ENCODE measurements around the gene PPM1F.
"Not testable (repeated sequence)": the region's sequence is repeated elsewhere in the genome, so short reads cannot be mapped to it uniquely, and the experiment has no call there.

PPM1F gene

DNA sequence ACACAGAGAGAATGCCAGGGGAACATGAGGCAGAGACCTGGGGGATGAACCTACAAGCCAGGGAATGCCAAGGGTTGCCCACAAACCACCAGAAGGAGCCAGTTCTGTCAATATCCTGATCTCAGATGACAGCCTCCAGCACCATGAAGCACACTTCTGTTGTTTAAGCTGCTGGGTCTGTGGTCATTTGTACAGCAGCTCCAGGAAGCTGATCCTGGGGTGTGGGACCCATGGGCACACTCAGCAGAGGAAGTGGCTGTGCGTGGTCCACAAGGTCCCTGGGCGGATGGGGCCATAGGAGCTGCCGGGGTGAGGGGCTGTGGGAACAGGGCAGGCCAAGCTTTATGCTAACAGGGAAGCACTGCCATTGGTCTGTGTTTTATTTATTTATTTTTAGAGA, 12.1 kb downstream of the PPM1F start:
- no peak for DNase-seq (ENCODE audit: low read depth)

DNA sequence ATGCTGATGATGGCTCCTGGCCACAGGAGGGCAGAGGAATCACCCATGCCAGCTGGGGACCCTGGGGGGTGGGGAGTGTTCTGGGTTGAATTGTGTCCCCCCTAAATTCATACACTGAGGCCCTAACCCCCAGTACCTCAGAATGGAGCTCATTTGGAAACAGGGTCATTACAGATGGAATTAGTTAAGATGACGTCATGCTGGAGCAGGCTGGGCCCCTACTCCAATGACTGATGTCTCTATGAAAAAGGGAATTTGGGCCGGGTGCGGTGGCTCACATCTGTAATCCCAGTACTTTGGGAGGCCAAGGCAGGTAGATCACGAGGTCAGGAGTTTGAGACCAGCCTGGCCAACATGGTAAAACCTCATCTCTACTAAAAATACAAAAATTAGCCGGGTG, 12.7 kb downstream of the PPM1F start:
- DNase-seq (ENCODE audit: low read depth) = not testable (repeated sequence)

DNA sequence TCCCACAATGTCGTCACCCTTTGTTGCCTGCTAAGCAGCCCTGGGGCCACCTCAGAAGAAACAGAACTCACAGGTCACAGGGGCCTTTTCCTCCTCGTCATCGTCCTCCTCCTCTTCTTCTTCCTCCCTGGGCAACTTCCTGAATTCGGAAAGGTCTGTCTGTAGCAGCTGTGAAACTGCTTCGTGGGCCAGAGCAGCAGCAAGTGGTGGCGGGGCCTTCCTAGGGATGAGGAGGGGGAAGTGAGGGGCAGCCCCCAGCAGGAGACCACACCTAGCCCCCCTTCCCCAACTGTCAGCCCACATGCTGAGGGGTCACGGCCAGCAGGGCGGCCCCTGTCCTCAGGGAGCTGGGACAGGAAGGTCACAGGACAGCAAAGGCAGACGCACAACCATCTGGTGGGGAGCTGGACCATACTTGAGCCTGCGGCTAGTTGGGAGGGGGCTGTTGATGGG, 13.2 kb downstream of the PPM1F start:
- DNase-seq (ENCODE audit: low read depth) = no peak

DNA sequence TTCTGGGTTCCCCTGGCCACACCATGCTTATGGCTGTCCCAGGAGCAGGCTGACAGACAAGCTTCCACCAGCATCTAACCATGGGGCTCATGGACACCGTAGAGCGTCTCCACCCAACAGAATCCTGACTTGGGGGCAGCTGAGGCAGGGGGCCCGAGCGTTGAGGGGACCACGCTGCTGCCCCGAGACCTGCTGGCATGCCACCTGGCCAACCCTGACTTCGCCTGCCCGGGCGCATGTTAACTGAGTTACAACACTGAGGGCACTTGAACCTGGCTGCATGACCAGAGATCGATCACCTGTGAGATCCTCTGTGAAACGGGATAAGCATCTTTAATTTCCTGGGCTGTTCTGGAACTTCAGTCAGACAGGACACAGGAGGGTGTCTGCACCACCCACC, 13.7 kb downstream of the PPM1F start:
- no peak for DNase-seq (ENCODE audit: low read depth)

DNA sequence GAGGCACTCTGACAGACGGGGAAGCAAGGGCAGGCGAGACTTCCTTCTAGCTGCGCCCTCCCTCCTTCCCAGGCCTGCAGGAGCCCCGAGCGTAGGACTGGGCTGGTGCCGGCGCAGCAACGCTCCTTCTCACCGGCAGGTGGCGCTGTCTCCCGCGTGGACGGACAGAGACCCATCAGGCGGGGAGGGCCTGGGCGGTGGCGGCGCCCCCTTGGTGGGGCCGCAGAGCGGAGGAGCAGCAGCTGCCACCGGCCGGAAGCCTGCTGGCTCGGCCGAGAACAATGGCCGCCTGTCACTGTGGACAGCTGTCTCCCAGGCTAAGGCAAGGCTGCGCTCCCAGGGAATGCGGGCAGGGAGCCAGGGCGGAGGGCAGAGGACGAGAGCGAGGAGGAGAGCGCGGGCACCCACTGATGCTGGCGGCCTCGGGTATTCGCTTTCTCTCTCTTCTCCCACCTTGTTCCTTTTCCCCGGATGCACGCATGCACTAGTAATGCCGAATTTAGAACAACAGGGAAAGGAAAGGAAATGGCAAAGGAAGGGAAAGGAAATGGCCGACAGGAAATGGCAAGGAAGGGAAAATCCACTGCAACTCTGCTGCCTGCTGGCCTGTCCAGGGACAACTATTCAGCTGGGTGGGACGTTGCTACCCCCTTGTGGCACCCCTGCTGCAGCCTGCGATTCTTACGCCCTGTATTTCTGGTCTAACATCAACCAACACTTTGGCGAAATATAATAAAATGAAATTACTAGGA, 14.4 kb downstream of the PPM1F start:
- peak; percentile 87 for DNase-seq (ENCODE audit: low read depth)

DNA sequence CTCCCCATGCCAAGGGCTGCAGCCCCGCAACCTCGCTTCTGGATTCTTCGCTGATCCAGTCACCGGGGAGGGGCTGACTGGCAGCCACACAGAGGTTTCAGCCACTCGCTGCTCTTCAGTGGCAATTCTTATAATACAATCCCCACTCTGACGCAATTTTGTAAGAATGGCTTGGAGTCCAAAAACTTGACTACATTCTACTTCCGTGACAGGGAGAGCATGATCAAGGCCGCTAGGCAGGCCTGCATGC, 14.9 kb downstream of the PPM1F start:
- no peak for DNase-seq (ENCODE audit: low read depth)

DNA sequence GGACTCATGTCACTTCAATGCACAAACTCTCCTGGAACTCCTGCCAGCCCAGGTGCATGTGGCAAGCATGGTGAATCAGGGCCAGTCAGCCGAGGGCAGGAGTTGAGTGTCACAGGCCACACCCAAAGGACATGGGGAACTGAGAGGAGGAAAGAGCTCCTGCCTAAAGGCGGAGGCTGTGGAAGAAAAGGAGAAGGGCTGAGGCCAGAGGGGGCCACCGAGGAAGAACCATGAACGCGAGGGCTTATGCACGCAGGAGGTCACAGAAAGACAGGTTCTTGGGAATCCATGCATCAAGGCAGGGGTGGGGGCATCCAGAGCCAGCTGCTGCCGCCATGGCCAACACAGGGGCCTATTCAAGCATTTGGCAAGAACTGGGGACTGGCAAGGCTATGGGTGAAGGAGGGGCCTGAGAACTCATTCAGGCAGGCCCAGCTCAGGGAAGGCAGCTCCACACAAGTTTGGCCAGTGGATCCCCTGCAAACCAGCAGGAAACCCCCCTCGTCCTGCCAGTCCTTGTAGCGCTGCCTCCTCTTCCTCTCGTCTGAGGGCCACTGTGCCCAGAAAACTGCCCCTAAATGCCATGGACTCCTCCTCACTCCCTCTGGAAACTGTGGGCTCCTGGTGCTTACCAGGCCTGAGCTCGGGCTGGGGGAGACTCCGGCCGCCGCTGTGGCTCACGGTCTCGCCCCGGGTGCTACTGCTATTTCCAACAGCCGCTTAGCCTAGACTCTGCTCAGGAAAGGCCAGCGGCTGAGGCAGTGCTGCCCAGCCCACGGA, 15.4 kb downstream of the PPM1F start:
- DNase-seq (ENCODE audit: low read depth) = no peak

DNA sequence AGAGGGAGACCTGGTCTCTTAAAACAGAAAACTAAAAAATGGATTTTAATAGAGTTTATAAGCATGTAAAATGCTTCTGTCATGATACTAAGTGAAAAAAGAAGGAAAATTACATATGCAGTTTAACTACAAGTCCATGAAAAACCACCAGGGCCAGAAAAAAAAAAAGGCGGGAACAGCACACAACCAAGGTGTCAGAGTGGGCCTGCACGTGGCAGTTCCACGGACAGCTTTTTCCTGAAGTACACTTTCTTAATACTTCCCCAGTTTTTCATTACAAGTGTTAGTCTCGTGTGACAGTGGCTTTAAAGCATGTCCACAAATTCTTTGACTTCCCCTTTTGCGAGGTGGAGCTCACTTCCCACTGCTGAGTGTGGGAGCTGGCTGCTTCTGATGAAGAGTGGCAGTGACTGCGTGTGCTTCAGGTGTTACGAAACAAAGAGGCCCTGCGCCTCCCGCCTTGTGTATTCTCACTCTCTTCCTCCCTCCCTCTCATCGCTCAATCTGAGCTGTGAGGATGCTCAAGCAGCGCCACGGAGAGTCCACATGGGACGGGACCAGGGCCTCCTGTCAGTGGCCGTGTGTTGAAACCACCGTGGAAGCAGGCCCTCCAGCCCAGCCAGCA, 16.4 kb downstream of the PPM1F start:
- DNase-seq (ENCODE audit: low read depth) = no peak

DNA sequence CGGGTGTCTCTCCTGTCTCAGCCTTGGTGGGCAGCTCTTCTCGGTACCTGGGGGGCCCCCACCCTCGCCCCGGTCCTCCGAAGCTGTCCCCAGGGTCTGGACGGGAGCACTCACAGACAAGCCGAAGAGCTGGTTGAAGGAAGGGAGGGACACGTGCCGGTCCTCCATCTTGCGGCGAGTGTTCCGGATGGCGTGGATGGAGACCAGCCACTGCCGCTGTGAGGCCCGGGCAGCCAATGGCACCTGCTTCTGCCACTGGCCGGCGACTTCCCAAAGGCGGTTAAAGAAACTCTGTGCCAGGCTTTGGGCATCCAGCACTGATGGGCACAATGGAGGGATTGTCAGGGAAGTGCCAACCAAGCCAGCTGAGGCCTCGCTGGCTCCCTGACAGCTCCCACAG, 18.7 kb downstream of the PPM1F start:
- no peak for DNase-seq (ENCODE audit: low read depth)

DNA sequence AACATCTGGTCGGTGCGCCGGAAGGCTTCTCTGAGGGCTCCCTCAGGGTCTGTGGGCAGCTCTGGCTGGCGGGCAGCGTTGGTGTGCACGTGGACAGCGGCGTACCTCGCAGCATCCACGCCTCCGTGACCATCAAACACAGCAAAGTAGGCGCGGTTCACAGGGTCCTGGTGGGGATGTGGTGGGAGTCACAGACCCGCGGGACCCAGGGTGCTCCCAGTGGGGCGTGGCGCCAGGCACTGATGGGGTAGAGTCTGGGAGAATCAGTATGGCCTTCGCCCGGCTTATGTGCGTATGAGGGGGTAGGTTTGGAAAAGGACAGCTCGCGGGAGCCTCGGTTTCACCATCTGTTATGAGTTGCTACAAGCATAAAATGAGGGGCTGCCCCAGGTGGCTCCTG, 19.2 kb downstream of the PPM1F start:
- DNase-seq (ENCODE audit: low read depth) = no peak

DNA sequence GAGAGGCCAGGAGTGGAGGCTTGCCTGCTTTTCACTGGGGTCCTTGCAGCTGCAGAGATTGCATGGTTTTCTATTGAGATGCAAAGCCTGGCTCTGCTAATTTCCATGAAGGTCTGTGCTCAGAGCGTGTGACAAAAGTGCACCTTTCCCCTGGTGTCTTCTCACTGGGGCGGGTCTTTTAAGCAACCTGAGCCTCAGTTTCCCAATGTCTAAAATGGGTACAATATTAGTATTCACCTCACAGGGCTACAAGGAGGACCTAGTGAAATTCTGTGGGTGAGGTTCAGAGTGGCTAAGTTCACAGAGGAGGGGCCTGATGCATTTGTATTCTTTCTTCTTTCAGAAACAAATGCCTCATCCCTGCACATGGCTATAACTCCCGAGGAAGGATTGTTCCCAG, 20.3 kb downstream of the PPM1F start:
- no peak for DNase-seq (ENCODE audit: low read depth)

DNA sequence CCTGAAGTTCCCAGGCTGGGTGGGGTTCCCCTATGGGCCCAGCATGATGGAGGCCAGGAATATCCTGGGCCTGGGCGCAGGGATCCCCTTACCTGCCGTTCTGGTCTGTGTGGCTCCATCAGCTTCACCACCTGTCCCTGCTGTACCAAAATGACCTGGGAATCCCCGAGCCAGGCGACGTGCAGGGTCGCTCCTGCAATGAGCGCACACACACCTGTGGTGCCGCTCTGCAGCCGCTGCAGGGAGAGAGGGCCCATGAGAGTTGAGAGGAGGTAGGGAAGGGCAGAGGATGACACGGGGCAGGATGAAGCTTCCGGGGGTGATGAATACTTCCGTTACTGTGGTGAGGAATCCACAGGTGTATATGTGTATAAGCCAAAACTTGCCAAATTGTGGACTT, 21.6 kb downstream of the PPM1F start:
- DNase-seq (ENCODE audit: low read depth) = no peak

DNA sequence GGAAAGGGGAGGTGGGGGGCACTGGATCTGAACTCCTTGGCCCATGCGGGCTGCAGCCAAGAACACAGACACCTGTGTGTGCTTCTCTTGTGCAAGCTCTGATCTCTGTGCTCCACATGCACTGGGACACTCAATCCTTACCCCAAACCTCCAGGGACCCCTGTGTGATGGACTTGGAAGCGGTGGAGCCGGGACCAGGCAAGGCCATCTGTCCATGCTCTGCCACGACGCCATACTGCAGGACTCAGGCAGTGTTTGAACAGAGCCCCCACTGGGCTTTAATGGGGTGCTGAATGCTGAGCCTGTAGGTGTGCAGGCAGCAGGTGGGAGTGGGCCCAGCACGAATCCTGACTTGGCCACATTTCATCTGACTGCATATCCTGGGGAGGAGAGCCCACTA, 23.4 kb downstream of the PPM1F start:
- DNase-seq (ENCODE audit: low read depth) = no peak

DNA sequence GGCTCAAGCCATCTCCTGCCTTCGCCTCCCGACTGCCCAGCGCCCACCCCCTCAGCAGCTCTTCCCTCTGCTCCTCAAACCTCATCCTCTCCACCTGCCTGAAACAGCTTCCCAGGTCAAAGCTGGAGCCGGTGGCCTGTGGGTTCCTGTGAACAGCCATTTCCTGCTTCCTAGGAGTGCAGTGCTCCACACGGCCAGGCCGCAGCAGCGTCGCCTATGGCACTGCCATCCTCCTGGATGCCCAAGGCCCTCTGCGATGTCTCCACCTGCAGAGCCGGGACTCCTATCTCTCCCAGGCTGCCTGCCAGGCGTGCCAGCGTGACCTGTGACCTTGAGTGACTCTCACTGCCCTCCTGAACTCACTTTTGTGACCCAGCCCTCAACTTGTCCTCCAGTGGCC, 24.6 kb downstream of the PPM1F start:
- DNase-seq (ENCODE audit: low read depth) = no peak

DNA sequence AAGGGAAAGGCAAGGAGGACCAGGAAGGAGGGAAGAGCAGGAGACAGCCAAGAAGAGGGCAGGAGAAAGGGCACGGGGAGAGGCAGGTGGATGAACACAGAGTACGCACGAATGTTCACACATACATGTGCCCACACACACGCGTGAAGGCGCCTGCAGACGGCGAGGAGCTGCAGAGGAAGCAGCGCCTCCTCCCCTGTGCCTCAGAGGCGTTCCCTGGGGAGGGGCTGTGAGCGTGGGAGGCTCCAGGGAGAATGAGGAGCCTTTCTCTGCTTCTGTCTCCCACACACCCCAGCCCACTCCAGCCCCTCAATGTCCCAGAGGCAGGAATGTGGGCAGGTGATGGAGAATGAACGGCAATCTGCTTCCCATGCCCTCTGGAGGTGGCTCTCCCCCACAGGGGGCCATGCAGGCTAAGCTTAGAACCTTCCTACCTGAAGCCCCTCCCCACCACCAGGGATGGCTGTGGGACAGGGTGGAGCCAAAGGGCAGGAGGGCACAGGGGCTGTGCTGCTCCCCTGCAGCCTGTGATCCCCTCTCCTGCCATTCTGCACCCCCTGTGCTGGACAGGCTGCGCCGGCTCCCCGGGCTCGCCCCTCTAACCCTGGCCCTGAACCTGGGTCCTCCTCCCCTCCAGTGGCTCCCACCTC, 25.3 kb downstream of the PPM1F start:
- no peak for DNase-seq (ENCODE audit: low read depth)

DNA sequence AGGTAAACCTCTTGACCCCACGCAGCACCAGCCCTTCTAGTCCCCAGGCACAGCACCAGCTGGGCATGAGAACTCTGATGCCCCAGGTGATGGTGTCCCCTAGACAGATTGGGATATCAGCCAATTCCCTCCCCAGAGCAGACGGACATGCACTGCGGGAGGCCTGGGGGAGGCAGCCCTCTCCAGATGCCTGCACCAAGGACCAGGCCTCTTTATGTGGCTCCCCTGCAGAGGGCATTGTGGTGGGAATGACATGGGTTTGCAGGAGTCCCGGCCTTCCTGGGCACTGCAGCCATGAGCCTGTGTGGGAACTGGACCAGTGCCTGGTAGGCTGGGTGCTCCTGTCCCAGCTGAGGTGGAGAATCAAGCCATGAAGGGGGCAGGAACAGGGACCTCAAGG, 25.9 kb downstream of the PPM1F start:
- no peak for DNase-seq (ENCODE audit: low read depth)

DNA sequence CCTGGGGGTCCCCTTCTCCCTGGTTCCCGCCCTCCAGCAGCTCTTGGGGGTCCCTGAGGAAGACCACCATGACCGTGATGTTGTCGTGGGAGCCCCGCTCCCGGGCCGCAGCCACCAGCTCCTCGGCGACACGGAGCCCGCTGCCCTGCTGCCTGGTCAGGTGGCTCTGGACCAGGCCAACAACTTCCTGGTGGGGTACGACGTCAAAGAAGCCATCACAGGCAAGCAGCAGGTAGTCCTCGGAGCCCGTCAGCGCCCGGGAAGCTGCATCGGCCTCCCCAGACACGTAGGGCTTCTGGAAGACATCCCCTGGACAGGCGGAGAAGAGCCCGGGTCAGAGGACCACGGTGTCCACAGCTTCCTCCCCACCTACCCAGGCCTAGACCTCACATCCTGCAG, 29.5 kb downstream of the PPM1F start:
- no peak for DNase-seq (ENCODE audit: low read depth)

DNA sequence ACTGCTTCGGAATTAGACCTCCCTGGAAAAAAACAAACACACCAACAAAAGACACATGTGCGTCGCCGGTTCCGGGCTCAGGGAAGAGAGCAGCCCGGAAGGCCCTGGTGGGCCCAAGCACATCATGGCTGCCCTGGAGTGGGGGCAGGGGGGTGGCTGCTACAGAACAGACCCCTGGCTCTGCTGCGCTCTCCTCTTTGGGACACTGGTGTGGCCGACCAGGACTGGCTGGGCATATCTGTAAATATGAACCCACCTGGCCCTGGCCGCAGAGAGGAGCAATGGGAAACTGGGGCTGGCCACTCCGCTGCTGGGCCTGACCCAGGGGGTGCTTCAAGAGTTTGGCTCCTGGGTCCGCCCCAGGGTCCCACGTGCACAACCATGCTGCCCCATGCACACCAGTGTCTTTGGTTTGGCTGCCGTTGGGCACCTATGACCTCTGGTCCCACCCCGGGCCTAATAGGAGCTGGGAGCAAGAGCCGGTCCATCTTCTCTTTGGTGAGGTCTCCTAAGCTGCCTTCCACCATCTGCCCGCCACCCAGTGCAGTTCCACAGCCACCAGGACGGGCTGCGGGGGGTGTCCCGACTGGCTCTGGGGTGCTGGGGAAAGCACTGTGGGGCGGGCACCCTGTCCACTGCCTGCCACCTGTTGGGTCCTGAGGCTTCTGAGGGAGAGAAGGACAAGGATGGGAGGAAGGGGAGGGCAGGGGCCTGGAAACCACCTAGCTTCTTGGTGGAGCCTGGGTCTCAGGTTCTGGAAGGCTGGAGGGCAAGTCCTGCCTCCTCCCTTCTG, 30.1 kb downstream of the PPM1F start:
- no peak for DNase-seq (ENCODE audit: low read depth)

DNA sequence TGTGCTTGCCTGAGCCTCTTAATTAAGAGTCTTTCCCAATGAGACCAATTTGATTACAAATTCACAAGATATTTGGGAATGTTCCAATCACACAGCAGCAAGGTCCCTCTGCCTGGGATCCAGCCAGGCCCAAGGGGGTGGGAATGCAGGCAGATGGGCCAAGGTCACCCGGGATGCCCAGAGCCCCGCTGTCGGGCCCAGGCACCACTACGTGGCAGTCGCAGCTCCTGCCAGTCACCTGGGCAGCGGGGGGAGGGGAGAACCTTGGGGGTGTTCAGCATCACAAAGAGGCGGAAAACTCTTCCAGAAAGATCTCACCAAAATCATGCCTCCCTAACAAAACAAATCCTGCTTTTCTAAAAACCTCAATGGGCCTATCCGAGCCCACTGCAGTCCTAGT, 30.9 kb downstream of the PPM1F start:
- DNase-seq (ENCODE audit: low read depth) = no peak

DNA sequence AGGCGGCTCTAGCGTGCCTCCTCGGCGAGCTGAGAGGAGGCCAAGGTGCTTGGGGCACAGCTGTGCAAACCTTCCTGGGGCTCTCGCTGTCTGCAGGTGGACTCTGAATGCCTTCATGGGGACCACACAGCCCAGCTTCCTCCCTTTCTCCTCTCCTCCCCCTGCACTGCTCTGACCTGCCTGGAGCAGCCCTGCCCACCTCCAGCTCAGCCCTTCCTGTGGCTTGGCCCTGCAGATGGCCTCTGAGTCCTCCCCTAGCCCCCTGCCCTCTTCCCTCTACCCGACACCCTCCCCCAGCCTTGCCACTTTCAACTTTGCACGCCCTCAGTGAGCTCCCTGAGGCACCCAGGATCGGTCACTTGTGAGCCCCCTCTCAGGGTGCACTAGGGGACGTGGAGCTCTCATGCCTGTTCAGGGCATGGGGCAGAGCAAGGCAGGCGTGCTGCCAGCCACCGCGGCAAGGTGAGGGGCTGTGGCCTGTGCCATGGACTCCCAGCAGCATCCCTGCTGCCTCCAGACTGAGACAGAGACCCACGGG, 31.4 kb downstream of the PPM1F start:
- no peak for DNase-seq (ENCODE audit: low read depth)

DNA sequence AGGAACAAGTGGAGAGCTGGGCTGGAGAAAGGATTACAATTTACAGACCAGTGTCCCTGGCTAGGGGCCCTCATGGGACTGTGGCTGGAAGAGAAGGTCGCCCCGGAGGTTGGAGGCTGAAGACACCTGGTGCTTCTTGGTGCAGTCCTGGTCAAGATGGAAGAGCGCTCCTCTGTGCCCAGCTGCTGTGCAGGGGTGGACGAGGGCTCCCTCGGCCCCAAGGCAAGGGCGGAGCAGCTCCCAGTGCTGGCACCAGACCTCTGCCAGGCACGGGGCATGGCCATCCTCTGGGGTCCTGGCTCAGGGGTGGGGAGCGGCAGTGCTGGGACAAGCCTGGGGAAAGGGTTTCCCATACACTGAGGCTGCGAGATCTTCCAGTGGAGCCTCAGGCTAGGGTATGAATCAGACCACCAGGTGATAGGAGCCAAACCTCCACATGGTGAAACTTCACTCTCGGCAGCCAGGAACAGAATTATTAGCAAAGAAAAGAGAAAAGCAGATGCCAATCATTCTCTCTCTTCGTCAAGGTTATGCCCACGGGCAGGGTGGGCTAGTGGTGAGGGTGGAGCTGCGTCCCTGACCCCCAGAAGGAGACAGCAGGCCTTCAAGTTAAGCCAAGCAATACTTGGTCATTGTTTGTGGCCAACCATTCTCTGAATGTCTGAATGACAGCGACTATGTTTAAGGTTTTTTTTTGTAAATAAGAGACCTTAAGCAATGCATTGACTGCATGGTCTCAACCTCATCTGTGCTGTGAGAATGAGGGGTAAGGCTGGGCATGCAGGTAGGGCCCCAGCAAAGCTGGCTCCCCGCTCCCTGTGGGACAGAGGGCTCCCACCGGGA, 32.1 kb downstream of the PPM1F start:
- no peak for DNase-seq (ENCODE audit: low read depth)

Measured in stimulated activated CD8-positive, alpha-beta memory T cell treated with anti-CD3 and anti-CD28 coated beads, Interleukin-15, amount 100 ng/mL, for 1 hour (primary cell).